GM12878 (cell line): Measurements from ENCODE around the gene SUFU. TPM values are rescaled to one million over a fixed set of nuclear protein-coding genes. Genes with fewer than 3 reads are reported as not detected.

ENCODE experiments used
- ATAC-seq: fragments of 200-7000 bp; cut with Tn5 transposase; 3 replicates; pipeline ENCODE4 v1.9.1; 2020; ENCODE audit warnings: mild to moderate bottlenecking, moderate library complexity
- BruUV-seq: library from RNA; stranded (reverse); fragments of 400-500 nt; replicated peaks from 2 replicates; lab custom pipeline; 2021; lab: Mats Ljungman, UMichigan
- CTCF ChIA-PET: fragments of 300-600 bp; sonication (Branson Sonifier 250); formaldehyde crosslinking; extraction: SDS; loops from one replicate; lab custom pipeline; 2021; ENCODE audit warnings: inconsistent platforms; lab: Yijun Ruan, JAX
- POLR2A ChIA-PET: fragments of 350-600 bp; formaldehyde crosslinking; extraction: SDS; loops from one replicate; lab custom pipeline; 2021; ENCODE audit warnings: inconsistent platforms; lab: Charles Lee
- RAD21 ChIA-PET: fragments of 300-600 bp; sonication (Branson Sonifier 250); formaldehyde crosslinking; loops from one replicate; lab custom pipeline; 2023; ENCODE audit warnings: antibody characterized with exemption; ENCODE audit not compliant: unreplicated experiment; lab: Charles Lee
- SMC1A ChIA-PET: fragments of 300-600 bp; sonication (Branson Sonifier 250); formaldehyde crosslinking; loops from one replicate; lab custom pipeline; 2023; ENCODE audit not compliant: unreplicated experiment, uncharacterized antibody; lab: Charles Lee
- DNase-seq: peaks from one replicate; pipeline ENCODE4 v3.0.0-alpha.2; 2011; ENCODE audit warnings: low read depth, low spot score
- FAIRE-seq: peaks from 3 replicates; lab custom pipeline; 2011; peaks lifted over from hg19 to GRCh38; lab: Jason Lieb, UNC
- H2AFZ ChIP-seq: 2 replicates; pipeline ENCODE4 v1.6.0; 2011; ENCODE audit warnings: low read depth, low read length, control low read depth; ENCODE audit not compliant: control insufficient read depth
- H3K27ac ChIP-seq: 2 replicates; pipeline ENCODE4 v1.5.1; 2011; ENCODE audit warnings: control low read depth; ENCODE audit not compliant: control insufficient read depth, insufficient read depth
- H3K27me3 ChIP-seq, 2 experiments: replicated peaks in 1 of 2; 2 replicates each; pipeline versions ENCODE4 v1.6.0 to v1.6.1; 2011; ENCODE audit warnings: low read length in 1 of 2; ENCODE audit not compliant: control insufficient read depth in 2 of 2, insufficient read depth in 2 of 2
- H3K36me3 ChIP-seq, 2 experiments: 2 replicates each; pipeline ENCODE4 v1.5.1; 2011; ENCODE audit warnings: low read length in 1 of 2; ENCODE audit not compliant: control insufficient read depth in 2 of 2, insufficient read depth in 2 of 2
- H3K4me1 ChIP-seq: 2 replicates; pipeline ENCODE4 v1.6.1; 2011; ENCODE audit warnings: mild to moderate bottlenecking, low read length, moderate library complexity, mixed read lengths; ENCODE audit not compliant: control insufficient read depth, insufficient read depth
- H3K4me2 ChIP-seq: 2 replicates; pipeline ENCODE4 v1.6.0; 2011; ENCODE audit warnings: control low read depth; ENCODE audit not compliant: control insufficient read depth, insufficient read depth
- H3K4me3 ChIP-seq: fragments of 200-600 bp; sonication (generic); 2 replicates; pipeline ENCODE4 v1.5.1; 2016
- H3K79me2 ChIP-seq: 2 replicates; pipeline ENCODE4 v1.6.0; 2011; ENCODE audit warnings: low read length; ENCODE audit not compliant: control insufficient read depth, insufficient read depth
- H3K9ac ChIP-seq: 2 replicates; pipeline ENCODE4 v1.8.0; 2011; ENCODE audit warnings: low read length, control low read depth, mixed read lengths; ENCODE audit not compliant: control insufficient read depth, insufficient read depth
- H3K9me3 ChIP-seq: replicated peaks from 3 replicates; pipeline ENCODE4 v1.5.1; 2011; ENCODE audit warnings: mild to moderate bottlenecking, low read length; ENCODE audit not compliant: control insufficient read depth, insufficient read depth
- H4K20me1 ChIP-seq: 2 replicates; pipeline ENCODE4 v1.6.0; 2011; ENCODE audit not compliant: control insufficient read depth, insufficient read depth
- ATF3 ChIP-seq: IDR thresholded peaks from 2 replicates; pipeline ENCODE4 v1.6.1; 2011; ENCODE audit warnings: low read depth, mild to moderate bottlenecking, low read length, moderate library complexity, borderline replicate concordance; ENCODE audit errors: extremely low read depth
- BACH1 ChIP-seq: fragments of 450-650 bp; IDR thresholded peaks from 2 replicates; pipeline ENCODE4 v1.6.1; 2017; ENCODE audit warnings: mild to moderate bottlenecking, borderline replicate concordance
- CEBPZ ChIP-seq: fragments of 150-350 bp; IDR thresholded peaks from 2 replicates; pipeline ENCODE4 v1.6.1; 2016; ENCODE audit warnings: low read depth, low read length
- CUX1 ChIP-seq: IDR thresholded peaks from 2 replicates; pipeline ENCODE4 v1.6.1; 2012; ENCODE audit warnings: improper control_type of control experiment, low read depth, low read length; ENCODE audit not compliant: insufficient replicate concordance
- E4F1 ChIP-seq: fragments of 450-650 bp; IDR thresholded peaks from 2 replicates; pipeline ENCODE4 v1.6.1; 2018; ENCODE audit warnings: borderline replicate concordance, mild to moderate bottlenecking; ENCODE audit not compliant: partially characterized antibody
- HDAC2 ChIP-seq: fragments of 200-600 bp; sonication (generic); IDR thresholded peaks from 2 replicates; pipeline ENCODE4 v1.6.1; 2017
- IRF4 ChIP-seq: IDR thresholded peaks from 2 replicates; pipeline ENCODE4 v1.6.1; 2011; ENCODE audit warnings: low read depth, low read length
- NFXL1 ChIP-seq: fragments of 450-650 bp; IDR thresholded peaks from 2 replicates; pipeline ENCODE4 v1.6.1; 2017; ENCODE audit warnings: antibody characterized with exemption, mild to moderate bottlenecking, borderline replicate concordance
- PAX5 ChIP-seq: IDR thresholded peaks from 2 replicates; pipeline ENCODE4 v1.6.1; 2011; ENCODE audit warnings: low read depth, low read length, borderline replicate concordance
- POLR2AphosphoS5 ChIP-seq: IDR thresholded peaks from 2 replicates; pipeline ENCODE4 v1.6.1; 2011; ENCODE audit warnings: mild to moderate bottlenecking, low read length, inconsistent platforms
- SPI1 ChIP-seq: IDR thresholded peaks from 2 replicates; pipeline ENCODE4 v1.6.1; 2011; ENCODE audit warnings: low read depth, mild to moderate bottlenecking, low read length, moderate library complexity, borderline replicate concordance; ENCODE audit not compliant: insufficient read depth
- STAT1 ChIP-seq: fragments of 450-650 bp; conservative IDR thresholded peaks from 2 replicates; pipeline ENCODE4 v1.6.1; 2014; ENCODE audit warnings: antibody characterized with exemption, mild to moderate bottlenecking
- TARDBP ChIP-seq: IDR thresholded peaks from 2 replicates; pipeline ENCODE4 v1.6.1; 2016; ENCODE audit warnings: borderline replicate concordance
- WGBS: methylation state at CpG from one replicate; pipeline ENCODE4 v1.1.6; 2016; ENCODE audit warnings: low lambda C conversion rate; ENCODE audit not compliant: insufficient replicate concordance, insufficient coverage; ENCODE audit errors: missing lambda C conversion rate; 5-methylcytosine and 5-hydroxymethylcytosine counted together
- in situ Hi-C: fragments of 300-500 bp; cut with MboI; formaldehyde crosslinking; loops from 9 replicates; pipeline ENCODE4 v1.14.3; 2018; ENCODE audit warnings: mixed read lengths
- intact Hi-C: fragments of 100-400 bp; cut with micrococcal nuclease; formaldehyde crosslinking; loops from one replicate; pipeline ENCODE4 v1.14.2; 2022; ENCODE audit not compliant: unreplicated experiment
- polyA plus RNA-seq, 11 experiments: library from polyadenylated mRNA; depleted of rRNA in 4 of 11; unstranded in 6 of 11; stranded (reverse) in 5 of 11; fragments of >200 nt; fragmentation: Nextera tagmentation in 4 of 11; fragmentation: Illumina TruSeq in 1 of 11; extraction: Ambion mirVana in 4 of 11; extraction: Trizol in 1 of 11; gene quantifications; 1 replicate in 1 of 11; 2 replicates in 10 of 11; pipeline versions ENCODE4 v1.2.1 to v1.2.3, GENCODE V29; 2011 to 2016; ENCODE audit warnings: inconsistent platforms in 2 of 11, missing spikeins in 2 of 11, low read depth in 1 of 11
- total RNA-seq, 4 experiments: library from RNA; depleted of rRNA in 3 of 4; stranded (reverse); fragments of >200 nt in 3 of 4; fragmentation: Illumina TruSeq in 1 of 4; extraction: Trizol in 1 of 4; gene quantifications; 2 replicates each; pipeline versions ENCODE4 v1.2.1 to v1.2.3, GENCODE V29; 2013 to 2021

The SUFU gene
- total and polyA plus RNA-seq, 10 of the 15 experiments (the other 5 are each of a cell fraction or from before 2014, with no cell fraction given) = 0.68 to 7.7 (median 2.4) TPM

GRCh38 chr10:102657451-102657850 is 153.7 kb downstream of the SUFU start:
- ATAC-seq = no peak
- no peaks in the 10 kb centered on the region for H3K27me3 ChIP-seq
- in situ Hi-C loops (no loop called here), intact Hi-C loops (no loop called here)
- no peak overlapping the region for H3K4me2 ChIP-seq
- no peak for FAIRE-seq
- WGBS = 87% methylated on average over 11 of the region's 11 CpGs
- H3K36me3 ChIP-seq = peaks cover 29 to 37% of the 10 kb centered on the region in 2 experiments
- no peak overlapping the region for H3K4me3 ChIP-seq
- DNase-seq = no peak
- H3K79me2 ChIP-seq = peaks cover 18% of the 10 kb centered on the region
- ChIA-PET SMC1A (interaction anchor here (1.5 kb wide), 1 partner anchor 13 kb away, joined by 5 read pairs; no protein-coding TSS in a partner anchor), POLR2A (interaction anchor here (0.5 to 14.1 kb wide), 3 partner anchors 13 to 56 kb away, joined by 3 to 151 read pairs (median 3); partner anchors contain the start of gene TRIM8), RAD21 (no interaction called here), CTCF (no interaction called here)
- H3K9me3 ChIP-seq = no peaks in the 10 kb centered on the region
- no TSS peak for BruUV-seq
- H3K9ac ChIP-seq = no peak overlapping the region
- peaks cover 34% of the 10 kb centered on the region for H3K4me1 ChIP-seq
- H4K20me1 ChIP-seq = no peaks in the 10 kb centered on the region
- no peak overlapping the region for H2AFZ ChIP-seq
- H3K27ac ChIP-seq = no peak overlapping the region
- TF ChIP-seq STAT1 = no peak
- TF ChIP-seq NFXL1 = no peak
- TF ChIP-seq POLR2AphosphoS5 = no peak
- TF ChIP-seq CUX1 = no peak
- TF ChIP-seq BACH1 = no peak
- no peak for TF ChIP-seq SPI1
- no peak for TF ChIP-seq E4F1
- no peak for TF ChIP-seq TARDBP
- no peak for TF ChIP-seq HDAC2
- no peak for TF ChIP-seq PAX5
- TF ChIP-seq IRF4 = no peak
- TF ChIP-seq CEBPZ = no peak
- no peak for TF ChIP-seq ATF3
